Psoas muscle (tissue), 8 donors: ENCODE results near the gene LCORL. TPM values are rescaled to one million over a fixed set of nuclear protein-coding genes. Genes with fewer than 3 reads are reported as not detected.
A peak's percentile ranks its signal among the peaks of the same experiment; 100 is the strongest.

ENCODE experiments used
- ATAC-seq, 4 donors: fragments of 200-7000 bp; cut with Tn5 transposase; one replicate each; pipeline ENCODE4 v1.9.1; 2020; ENCODE audit warnings: moderate library complexity in 3 of 4, mild to moderate bottlenecking in 2 of 4
- DNase-seq, 2 donors: peaks; one replicate each; pipeline ENCODE4 v3.0.0-alpha.2; 2020
- H3K27ac ChIP-seq: fragments of 200-600 bp; one replicate; pipeline ENCODE4 v1.8.0; 2022
- H3K27me3 ChIP-seq, 3 donors: fragments of 200-600 bp in 1 of 3; one replicate each; pipeline versions ENCODE4 v1.6.1 to v1.8.0; 2013 to 2022; ENCODE audit warnings: low read length in 2 of 3, mild to moderate bottlenecking in 2 of 3, moderate library complexity in 1 of 3; ENCODE audit not compliant: insufficient read depth in 3 of 3
- H3K36me3 ChIP-seq, 2 donors: fragments of 200-600 bp in 1 of 2; one replicate each; pipeline versions ENCODE4 v1.6.1 to v1.8.0; 2013 to 2022; ENCODE audit warnings: low read depth in 1 of 2, mild to moderate bottlenecking in 1 of 2, moderate library complexity in 1 of 2; ENCODE audit not compliant: insufficient read depth in 1 of 2
- H3K4me1 ChIP-seq: fragments of 200-600 bp; one replicate; pipeline ENCODE4 v1.8.0; 2022
- H3K4me3 ChIP-seq: fragments of 200-600 bp; one replicate; pipeline ENCODE4 v1.8.0; 2022; ENCODE audit warnings: mild to moderate bottlenecking
- H3K9me3 ChIP-seq: fragments of 200-600 bp; one replicate; pipeline ENCODE4 v1.8.0; 2022
- CTCF ChIP-seq: fragments of 200-600 bp; IDR thresholded peaks from one replicate; pipeline ENCODE4 v1.8.0; 2022; ENCODE audit warnings: antibody characterized with exemption
- WGBS, 3 donors: extraction: QIAGEN DNeasy Blood & Tissue Kit; methylation state at CpG; one replicate each; pipeline versions ENCODE4 v1.1.6 to v1.1.7; 2013; 5-methylcytosine and 5-hydroxymethylcytosine counted together
- intact Hi-C, 2 donors: fragments of 100-400 bp; cut with DNase I; formaldehyde crosslinking; loops; one replicate each; pipeline versions ENCODE4 v1.11.0 to v1.14.2; 2022
- polyA plus RNA-seq, 3 donors: library from polyadenylated mRNA; stranded (reverse); fragments of 200-250 nt; gene quantifications; one replicate each; pipeline ENCODE4 v1.2.3, GENCODE V29; 2013
- total RNA-seq, 4 donors: library from RNA; stranded (reverse); fragmentation: NEBNext Ultra II Directional in 2 of 4; extraction: Animal tissue kit (Norgen Biotek cat#: 25700) in 2 of 4; gene quantifications; one replicate each; pipeline versions ENCODE4 v1.2.1 to v1.2.4, GENCODE V29; 2021 to 2023
- donor health status: healthy with polysubstance abuse.
- donor health status: DM: no; HTN: no; CAD: no; lungs with moderate emphysema.
- donor health status: Bipolar disorder and iron deficiency.
- donor health status: healthy.
- donor health status: DM: yes; HTN: yes; CAD: no.
- donor health status: DM: no; HTN: no; CAD: no.
- donor health status: DM: no; HTN: no; CAD: no.
- donor health status: DM: yes; HTN: yes; CAD: no.

LCORL gene
- total and polyA plus RNA-seq, 7 donors = 2.1 to 7.5 (median 5.3) TPM

GRCh38 chr4:17966312-17966711 is 55.2 kb downstream of the LCORL start:
- no peak overlapping the region for H3K27ac ChIP-seq
- peaks cover 0 to 5% of the 10 kb centered on the region in 2 donors for H3K36me3 ChIP-seq
- no peaks in the 10 kb centered on the region for H3K27me3 ChIP-seq
- H3K4me1 ChIP-seq = peaks cover 12% of the 10 kb centered on the region
- DNase-seq (no peak), ATAC-seq (no peak)
- no peaks in the 10 kb centered on the region for H3K9me3 ChIP-seq
- intact Hi-C loops = no loop called here
- 93 to 100% (median 100%) methylated on average over 1 of the region's 1 CpG for WGBS, 3 donors
- no peak overlapping the region for H3K4me3 ChIP-seq
- TF ChIP-seq CTCF = no peak

DNA sequence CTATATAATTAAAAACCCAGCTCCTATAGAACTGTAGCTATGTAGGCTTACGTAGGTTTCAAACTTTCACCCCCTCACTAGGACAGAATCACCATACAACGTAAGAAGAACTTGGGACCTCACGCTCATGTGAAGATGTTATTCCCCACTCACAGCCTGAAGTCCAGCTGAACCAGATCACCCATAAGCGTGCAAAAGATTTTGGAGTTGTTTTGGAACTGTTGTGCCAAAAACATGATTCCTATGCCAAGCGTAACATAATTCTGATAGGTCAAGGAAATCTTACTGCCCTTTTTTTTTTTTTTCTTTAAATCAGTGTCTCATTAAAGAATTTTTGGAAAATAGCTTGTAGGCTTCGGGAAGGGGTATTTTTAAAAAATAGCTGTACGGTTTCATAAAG is 57.0 kb downstream of the LCORL start:
- ATAC-seq = no peak
- intact Hi-C loops = no loop called here
- WGBS, 3 donors = 71 to 83% (median 73%) methylated on average over 7 of the region's 7 CpGs
- Histone ChIP-seq H3K4me1 (peaks cover 5% of the 10 kb centered on the region), H3K36me3 (peaks cover 0 to 14% of the 10 kb centered on the region in 2 donors), H3K27ac (no peak overlapping the region), H3K4me3 (no peak overlapping the region), H3K9me3 (no peaks in the 10 kb centered on the region), H3K27me3 (no peaks in the 10 kb centered on the region)
- TF ChIP-seq CTCF = no peak
- DNase-seq = no peak

DNA sequence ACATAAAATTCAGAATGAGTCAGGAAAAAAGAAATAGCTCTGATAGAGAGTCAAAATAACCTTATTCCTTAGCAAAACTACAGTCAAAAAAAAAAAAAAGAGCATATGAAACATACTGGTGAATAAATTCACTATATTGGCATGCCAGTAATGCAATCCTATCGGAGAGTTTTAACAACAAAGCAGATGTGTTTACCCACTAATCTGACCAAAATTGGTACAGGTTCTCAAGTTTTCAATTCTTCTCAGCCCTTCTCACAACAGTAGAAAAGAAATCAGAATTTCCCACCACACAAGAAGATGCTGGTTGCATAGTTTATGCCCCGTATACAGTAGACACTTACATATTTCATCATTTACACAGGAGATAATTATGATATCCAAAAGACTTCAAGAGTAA is 59.4 kb downstream of the LCORL start:
- H3K27ac ChIP-seq = no peak overlapping the region
- TF ChIP-seq CTCF = no peak
- DNase-seq (no peak), ATAC-seq (no peak)
- no peaks in the 10 kb centered on the region for H3K27me3 ChIP-seq
- intact Hi-C loops = no loop called here
- peaks cover 5% of the 10 kb centered on the region for H3K4me1 ChIP-seq
- H3K4me3 ChIP-seq = no peak overlapping the region
- 91 to 94% (median 92%) methylated on average over 2 of the region's 2 CpGs for WGBS, 3 donors
- peaks cover 0 to 14% of the 10 kb centered on the region in 2 donors for H3K36me3 ChIP-seq
- no peaks in the 10 kb centered on the region for H3K9me3 ChIP-seq

- Histone ChIP-seq H3K36me3 (peaks cover 0 to 14% of the 10 kb centered on the region in 2 donors), H3K4me1 (peaks cover 5% of the 10 kb centered on the region), H3K27ac (no peak overlapping the region), H3K27me3 (no peaks in the 10 kb centered on the region), H3K4me3 (no peak overlapping the region), H3K9me3 (no peaks in the 10 kb centered on the region)
- intact Hi-C loops = no loop called here
- DNase-seq (no peak), ATAC-seq (no peak)
- no peak for TF ChIP-seq CTCF
These were observed 60.3 kb downstream of the LCORL start for GRCh38 chr4:17961249-17961648.

GRCh38 chr4:17958181-17958580 is 63.4 kb downstream of the LCORL start:
- TF ChIP-seq CTCF = no peak
- ATAC-seq (peak in 2 of 4 donors; percentile 61 to 75), DNase-seq (no peak)
- Histone ChIP-seq H3K9me3 (no peaks in the 10 kb centered on the region), H3K4me3 (no peak overlapping the region), H3K27ac (no peak overlapping the region), H3K36me3 (peaks cover 0 to 21% of the 10 kb centered on the region in 2 donors), H3K27me3 (no peaks in the 10 kb centered on the region), H3K4me1 (no peaks in the 10 kb centered on the region)
- intact Hi-C loops = no loop called here
- WGBS, 3 donors = 94 to 96% (median 95%) methylated on average over 3 of the region's 3 CpGs
